HUES48 (cell line): ENCODE results near the gene CTNNA3.

Experiments
- H3K27ac ChIP-seq: one replicate; pipeline ENCODE4 v1.7.0; 2013; ENCODE audit warnings: low read depth, low read length, inconsistent platforms
- H3K27me3 ChIP-seq: 2 replicates; pipeline ENCODE4 v1.6.1; 2013; ENCODE audit warnings: mild to moderate bottlenecking, low read length; ENCODE audit not compliant: control insufficient read depth, insufficient read depth
- H3K36me3 ChIP-seq: 2 replicates; pipeline ENCODE4 v1.6.1; 2013; ENCODE audit warnings: low read length; ENCODE audit not compliant: control insufficient read depth, insufficient read depth
- H3K4me1 ChIP-seq: 2 replicates; pipeline ENCODE4 v1.6.1; 2013; ENCODE audit warnings: mild to moderate bottlenecking, low read length; ENCODE audit not compliant: control insufficient read depth, insufficient read depth
- H3K4me3 ChIP-seq: 2 replicates; pipeline ENCODE4 v1.5.1; 2013; ENCODE audit warnings: mild to moderate bottlenecking, low read depth, low read length
- H3K9ac ChIP-seq: 2 replicates; pipeline ENCODE4 v1.6.1; 2013; ENCODE audit warnings: mild to moderate bottlenecking, low read depth, low read length, moderate library complexity
- H3K9me3 ChIP-seq: 2 replicates; pipeline ENCODE4 v1.6.1; 2013; ENCODE audit warnings: low read length; ENCODE audit not compliant: control insufficient read depth, insufficient read depth

CTNNA3 gene

DNA sequence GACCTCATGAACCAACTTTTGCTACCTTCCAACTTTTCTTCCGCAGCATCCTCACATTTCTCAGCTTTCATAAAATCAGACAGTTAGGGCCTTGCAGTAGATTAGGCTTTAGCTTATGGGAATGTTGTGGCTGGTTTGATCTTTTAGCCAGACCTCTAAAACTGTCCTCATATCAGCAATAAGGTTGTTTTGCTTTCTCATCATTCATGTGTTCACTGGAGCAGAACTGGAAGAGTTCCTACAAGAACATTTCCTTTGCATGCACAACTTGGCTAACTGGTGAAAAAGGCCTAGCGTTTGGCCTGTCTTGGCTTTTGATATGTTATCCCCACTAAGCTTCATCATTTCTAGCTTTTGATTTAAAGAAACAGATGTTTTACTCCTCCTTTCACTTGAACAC is 900.1 kb downstream of the CTNNA3 start:
- Histone ChIP-seq H3K4me1 (no peaks in the 10 kb centered on the region), H3K27me3 (no peaks in the 10 kb centered on the region), H3K9ac (no peak overlapping the region), H3K27ac (no peak overlapping the region), H3K4me3 (no peak overlapping the region), H3K36me3 (no peaks in the 10 kb centered on the region), H3K9me3 (no peaks in the 10 kb centered on the region)

DNA sequence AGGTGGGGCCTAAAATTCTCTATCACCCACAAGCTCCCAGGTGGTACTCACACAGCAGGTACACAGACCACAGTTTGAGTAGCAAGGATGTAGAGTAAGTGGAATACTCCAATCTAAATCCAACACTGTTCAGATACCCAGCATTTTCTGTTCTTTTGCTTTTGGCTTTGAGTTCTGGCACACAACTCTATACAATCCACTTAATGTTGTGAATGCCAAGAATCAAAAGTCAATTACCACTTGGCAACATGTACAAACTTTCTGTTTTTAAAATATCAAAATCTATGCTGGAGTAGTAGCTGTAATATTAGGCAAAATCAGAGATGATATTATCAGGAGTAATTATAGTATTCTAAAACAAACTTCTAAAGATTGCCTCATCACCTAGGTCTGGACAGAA is 903.6 kb downstream of the CTNNA3 start:
- no peaks in the 10 kb centered on the region for H3K4me1 ChIP-seq
- H3K36me3 ChIP-seq: no peaks in the 10 kb centered on the region
- H3K4me3 ChIP-seq: no peak overlapping the region
- no peaks in the 10 kb centered on the region for H3K27me3 ChIP-seq
- no peaks in the 10 kb centered on the region for H3K9me3 ChIP-seq
- H3K9ac ChIP-seq: no peak overlapping the region
- H3K27ac ChIP-seq: no peak overlapping the region

DNA sequence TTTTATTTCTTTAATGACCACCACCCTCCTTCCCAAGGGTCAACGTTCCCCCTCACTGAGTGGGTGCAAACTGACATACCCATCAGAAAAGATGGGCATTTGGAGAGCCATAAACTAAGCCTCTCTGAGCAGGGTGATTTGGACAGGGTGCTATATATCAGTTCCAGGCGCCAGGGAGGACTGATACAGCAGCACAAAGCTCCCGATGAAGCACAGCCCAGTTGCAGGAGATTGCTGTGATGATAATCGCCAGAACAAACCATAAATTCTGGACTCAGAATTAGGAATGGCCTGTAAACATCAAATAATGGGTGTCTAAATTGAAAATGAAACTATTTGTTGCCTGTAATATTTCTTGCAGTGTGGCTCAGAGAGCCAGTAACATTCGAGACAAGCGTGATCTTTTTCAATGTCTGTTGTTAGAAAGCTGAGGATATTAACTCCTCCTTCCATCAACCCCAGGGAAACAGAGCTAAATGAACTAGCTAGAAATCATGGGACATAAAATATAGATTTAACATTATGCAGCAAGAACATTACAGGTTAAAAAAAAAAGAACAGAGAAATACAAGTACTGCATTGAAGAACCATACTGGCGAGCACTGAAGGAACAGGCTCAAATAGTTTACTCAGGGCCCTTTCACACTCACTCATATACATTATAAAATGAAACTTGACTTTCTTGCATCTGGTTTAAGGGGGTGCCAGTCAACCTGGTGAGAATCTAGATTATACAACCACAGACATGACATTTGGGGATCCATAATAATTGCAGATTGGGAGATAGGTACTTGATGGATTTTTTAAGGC is 907.6 kb downstream of the CTNNA3 start:
- no peak overlapping the region for H3K27ac ChIP-seq
- H3K4me1 ChIP-seq: no peaks in the 10 kb centered on the region
- no peaks in the 10 kb centered on the region for H3K36me3 ChIP-seq
- no peak overlapping the region for H3K4me3 ChIP-seq
- H3K27me3 ChIP-seq: no peaks in the 10 kb centered on the region
- H3K9me3 ChIP-seq: no peaks in the 10 kb centered on the region
- H3K9ac ChIP-seq: no peak overlapping the region

DNA sequence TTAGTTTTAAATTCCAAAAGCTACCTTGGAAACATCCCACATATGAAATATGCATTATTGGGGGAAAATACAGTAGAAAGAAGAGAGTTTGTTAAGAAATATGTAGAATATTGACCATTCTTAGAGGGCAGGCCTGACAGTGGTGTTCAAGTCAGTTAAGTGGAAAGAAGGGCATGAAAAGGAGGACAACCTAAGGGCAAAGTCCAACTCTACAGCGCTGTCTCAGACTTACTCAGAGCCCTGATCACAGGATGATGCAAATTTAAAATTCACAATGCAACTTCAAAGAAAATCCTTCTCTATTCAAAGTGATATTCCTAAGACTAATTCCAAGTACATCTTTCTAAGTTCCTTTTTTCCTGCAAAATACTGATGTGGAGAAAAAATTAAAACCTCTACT is 909.3 kb downstream of the CTNNA3 start:
- no peak overlapping the region for H3K9ac ChIP-seq
- no peaks in the 10 kb centered on the region for H3K9me3 ChIP-seq
- H3K27ac ChIP-seq: no peak overlapping the region
- no peaks in the 10 kb centered on the region for H3K36me3 ChIP-seq
- no peaks in the 10 kb centered on the region for H3K27me3 ChIP-seq
- H3K4me1 ChIP-seq: no peaks in the 10 kb centered on the region
- H3K4me3 ChIP-seq: no peak overlapping the region

DNA sequence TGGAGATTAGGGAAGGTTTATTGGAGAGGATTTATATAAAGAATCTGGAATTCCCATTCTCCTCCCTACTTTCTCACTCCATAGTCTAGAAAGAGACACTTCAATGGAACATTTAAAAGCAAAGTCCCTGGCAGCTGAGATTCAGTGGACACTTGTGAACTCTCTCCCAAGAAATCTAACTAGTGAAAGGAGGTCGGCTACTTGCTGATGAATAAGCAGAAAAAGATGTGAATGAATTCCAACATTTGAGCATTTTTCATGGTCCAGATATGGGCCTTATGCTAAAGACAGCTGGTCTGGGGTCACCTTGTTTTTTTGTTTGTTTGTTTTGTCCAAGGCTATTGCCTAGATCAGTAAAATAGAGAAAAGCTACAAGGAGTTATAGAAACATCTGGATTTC is 911.2 kb downstream of the CTNNA3 start:
- H3K27me3 ChIP-seq: no peaks in the 10 kb centered on the region
- no peak overlapping the region for H3K27ac ChIP-seq
- H3K9me3 ChIP-seq: no peaks in the 10 kb centered on the region
- H3K4me1 ChIP-seq: no peaks in the 10 kb centered on the region
- no peaks in the 10 kb centered on the region for H3K36me3 ChIP-seq
- no peak overlapping the region for H3K4me3 ChIP-seq
- no peak overlapping the region for H3K9ac ChIP-seq

DNA sequence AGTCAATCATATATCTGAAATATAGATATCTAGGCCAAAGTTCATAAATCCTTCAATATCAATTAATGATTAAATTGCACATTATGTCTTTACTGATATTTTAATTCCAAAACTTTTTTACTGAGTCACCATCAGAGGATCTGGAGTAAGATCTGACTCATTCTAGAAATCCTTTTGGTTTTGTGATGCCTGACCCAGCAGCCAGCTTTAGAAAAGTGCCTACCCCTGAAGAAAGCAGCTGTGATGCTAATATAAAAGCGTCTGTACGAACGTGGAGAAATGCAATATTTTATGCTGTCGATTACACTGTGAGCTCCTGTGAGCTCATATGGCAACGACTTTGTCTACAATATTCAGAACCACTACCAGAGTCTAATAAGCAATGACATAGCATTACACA is 912.7 kb downstream of the CTNNA3 start:
- Histone ChIP-seq H3K27me3 (no peaks in the 10 kb centered on the region), H3K4me1 (no peaks in the 10 kb centered on the region), H3K36me3 (no peaks in the 10 kb centered on the region), H3K4me3 (no peak overlapping the region), H3K9me3 (no peaks in the 10 kb centered on the region), H3K9ac (no peak overlapping the region), H3K27ac (no peak overlapping the region)

DNA sequence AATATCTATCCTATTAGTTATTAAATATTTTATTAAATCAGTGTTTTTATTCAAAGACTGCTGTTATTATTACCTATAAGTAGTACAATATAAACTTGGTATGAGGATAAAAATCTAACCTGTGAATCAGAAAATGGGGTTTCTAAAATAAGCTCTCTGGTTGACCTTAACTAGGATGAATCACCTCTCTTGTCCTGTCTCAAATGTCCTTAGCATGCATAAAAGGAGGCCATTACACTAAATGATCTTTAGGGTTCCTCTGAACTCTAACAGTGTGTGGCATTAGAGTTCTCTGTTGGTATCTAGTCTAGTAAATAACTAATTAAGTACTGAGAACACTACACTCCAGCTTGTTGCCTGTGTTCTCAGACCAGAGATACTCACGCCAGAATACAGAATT is 913.2 kb downstream of the CTNNA3 start:
- no peak overlapping the region for H3K4me3 ChIP-seq
- H3K9me3 ChIP-seq: no peaks in the 10 kb centered on the region
- no peak overlapping the region for H3K27ac ChIP-seq

DNA sequence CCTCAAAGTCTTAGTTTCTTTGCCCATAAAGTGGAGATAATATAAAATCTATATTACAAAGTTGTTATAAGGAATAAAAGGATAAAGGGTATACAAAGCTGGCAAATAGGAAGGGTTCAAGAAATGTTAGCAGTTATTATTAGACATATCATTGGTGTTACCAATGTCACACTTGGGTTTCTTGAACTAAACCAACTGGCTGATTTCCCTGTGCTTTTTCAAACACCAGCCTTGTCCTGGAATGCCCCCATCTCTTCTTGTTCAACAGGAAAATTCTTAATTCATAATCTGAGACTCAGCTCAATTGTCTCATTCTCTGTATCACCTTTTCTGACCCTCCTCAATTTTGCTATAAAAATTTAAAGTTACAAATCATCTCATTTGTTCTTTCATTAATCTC is 913.9 kb downstream of the CTNNA3 start:
- H3K27me3 ChIP-seq: no peaks in the 10 kb centered on the region
- H3K27ac ChIP-seq: no peak overlapping the region
- no peaks in the 10 kb centered on the region for H3K4me1 ChIP-seq
- no peaks in the 10 kb centered on the region for H3K9me3 ChIP-seq
- no peak overlapping the region for H3K9ac ChIP-seq
- H3K36me3 ChIP-seq: no peaks in the 10 kb centered on the region
- no peak overlapping the region for H3K4me3 ChIP-seq

More for the DNA sequence above, 913.2 kb downstream of the CTNNA3 start:
- Histone ChIP-seq H3K4me1 (no peaks in the 10 kb centered on the region), H3K36me3 (no peaks in the 10 kb centered on the region), H3K9ac (no peak overlapping the region), H3K27me3 (no peaks in the 10 kb centered on the region)

DNA sequence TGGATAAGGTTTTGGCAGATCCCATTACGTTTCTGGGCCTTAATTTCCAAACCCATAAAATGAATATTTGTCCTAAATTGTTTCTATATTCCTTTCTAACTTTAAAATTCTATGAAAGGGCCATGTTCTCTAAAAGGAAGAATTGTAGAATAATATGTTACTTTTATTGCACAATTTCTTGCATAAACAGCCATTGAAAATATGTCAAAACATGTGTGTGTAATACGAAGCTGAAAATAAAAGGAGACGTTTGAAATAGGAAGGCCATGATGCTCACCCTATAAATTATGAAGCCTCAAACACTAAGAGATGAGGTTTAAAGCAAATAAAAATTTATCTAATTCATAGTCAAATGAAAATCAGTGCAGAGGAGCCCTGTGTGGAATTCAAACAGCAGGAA is 915.2 kb downstream of the CTNNA3 start:
- no peaks in the 10 kb centered on the region for H3K27me3 ChIP-seq

DNA sequence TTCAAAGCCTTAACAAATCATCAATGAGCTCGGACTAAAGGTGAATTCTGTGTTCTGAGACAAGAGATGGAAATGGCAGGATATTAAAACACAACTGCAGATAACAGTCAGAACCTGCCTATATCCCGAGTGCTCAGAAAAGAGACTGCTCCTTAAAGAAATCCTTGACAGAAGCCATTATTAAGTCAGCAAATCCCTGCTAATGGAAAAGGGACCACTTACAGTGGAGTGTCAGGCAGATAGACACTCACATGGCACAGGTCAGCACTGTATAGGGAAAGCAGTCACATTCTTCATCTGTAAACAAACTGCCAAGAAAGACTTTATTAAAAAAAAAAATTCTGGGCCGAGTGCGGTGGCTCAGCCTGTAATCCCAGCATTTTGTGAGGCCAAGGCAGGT is 917.6 kb downstream of the CTNNA3 start:
- Histone ChIP-seq H3K4me3 (no peak overlapping the region), H3K9ac (no peak overlapping the region), H3K36me3 (no peaks in the 10 kb centered on the region), H3K27me3 (no peaks in the 10 kb centered on the region), H3K4me1 (no peaks in the 10 kb centered on the region; the same call in 1 of the 2 replicates), H3K27ac (no peak overlapping the region), H3K9me3 (no peaks in the 10 kb centered on the region)

More for the DNA sequence above, 915.2 kb downstream of the CTNNA3 start:
- H3K27ac ChIP-seq: no peak overlapping the region
- no peaks in the 10 kb centered on the region for H3K36me3 ChIP-seq
- no peaks in the 10 kb centered on the region for H3K4me1 ChIP-seq
- H3K9me3 ChIP-seq: no peaks in the 10 kb centered on the region
- H3K4me3 ChIP-seq: no peak overlapping the region
- no peak overlapping the region for H3K9ac ChIP-seq

DNA sequence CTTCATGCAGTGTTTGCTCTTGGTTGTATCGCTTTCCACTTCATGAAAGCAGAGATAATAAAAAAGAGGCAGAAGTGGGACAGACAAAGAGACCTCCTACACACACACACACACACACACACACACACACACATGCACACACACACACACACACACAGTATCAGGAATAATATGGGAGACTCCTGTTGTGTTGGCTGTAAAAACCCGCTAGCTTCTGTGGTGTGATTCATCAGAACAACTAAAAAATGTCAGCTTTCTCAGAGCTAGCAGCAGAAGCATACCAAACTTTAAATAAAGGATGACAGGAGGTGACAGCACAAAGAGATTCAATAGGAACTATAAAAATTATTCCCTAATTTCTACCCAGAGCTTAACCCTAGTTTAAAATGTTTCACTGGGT is 918.3 kb downstream of the CTNNA3 start:
- H3K9ac ChIP-seq: no peak overlapping the region
- H3K27me3 ChIP-seq: no peaks in the 10 kb centered on the region
- H3K9me3 ChIP-seq: no peaks in the 10 kb centered on the region
- no peak overlapping the region for H3K27ac ChIP-seq
- no peaks in the 10 kb centered on the region for H3K36me3 ChIP-seq
- no peak overlapping the region for H3K4me3 ChIP-seq
- no peaks in the 10 kb centered on the region; the same call in 1 of the 2 replicates for H3K4me1 ChIP-seq
